Endometrial microvascular endothelial cells (primary cell): Measurements from ENCODE around the gene MVD. TPM values are rescaled to one million over a fixed set of nuclear protein-coding genes. Genes with fewer than 3 reads are reported as not detected.

Experiments used
- in situ Hi-C: cut with HindIII; loops from 2 replicates; pipeline ENCODE4 v1.10.0; 2017; ENCODE audit warnings: low sequenced_read_pairs, low pct_unique_long_range_greater_than_20kb; ENCODE audit errors: inconsistent ontology term
- total RNA-seq: library from RNA; depleted of rRNA; stranded (reverse); fragments of >200 nt; gene quantifications from one replicate; pipeline ENCODE4 v1.2.3, GENCODE V29; 2015; ENCODE audit errors: inconsistent ontology term

Gene MVD
- total RNA-seq, 1 donor from 2014 or later = 28.0 TPM

DNA sequence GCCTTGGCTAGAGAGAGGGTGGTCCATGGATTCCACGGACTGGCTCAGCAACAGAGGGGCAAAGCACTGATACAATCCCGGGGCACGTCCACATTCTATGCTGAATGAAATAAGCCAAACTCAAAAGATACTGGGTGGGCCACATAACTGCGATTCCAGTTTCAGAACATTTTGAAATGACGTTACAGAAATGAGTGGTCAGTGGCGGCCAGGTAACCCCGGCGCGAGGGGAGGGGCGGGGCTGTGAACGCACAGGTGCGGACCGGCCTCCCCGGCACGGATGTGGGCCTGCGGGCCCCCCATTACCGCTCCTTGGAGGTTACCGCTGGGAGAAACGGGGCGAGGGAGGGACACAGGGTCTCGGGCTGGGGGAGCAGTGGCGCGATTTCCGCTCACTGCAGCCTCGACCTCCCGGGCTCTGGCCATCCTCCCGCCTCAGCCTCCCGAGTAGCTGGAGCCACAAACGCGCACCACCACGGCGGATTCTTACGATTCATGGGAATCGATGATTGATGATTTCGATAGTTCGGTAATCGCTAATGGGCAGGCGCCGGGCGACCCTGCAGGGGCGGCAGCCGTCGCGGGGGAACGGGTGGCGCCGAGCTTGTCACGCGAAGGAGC lies 559 bp downstream of the MVD start:
- in situ Hi-C loops = no loop called here

GRCh38 chr16:88661468-88661867 lies 1.4 kb downstream of the MVD start:
- in situ Hi-C loops = no loop called here

GRCh38 chr16:88659160-88659559 lies 3.7 kb downstream of the MVD start:
- in situ Hi-C loops = no loop called here

DNA sequence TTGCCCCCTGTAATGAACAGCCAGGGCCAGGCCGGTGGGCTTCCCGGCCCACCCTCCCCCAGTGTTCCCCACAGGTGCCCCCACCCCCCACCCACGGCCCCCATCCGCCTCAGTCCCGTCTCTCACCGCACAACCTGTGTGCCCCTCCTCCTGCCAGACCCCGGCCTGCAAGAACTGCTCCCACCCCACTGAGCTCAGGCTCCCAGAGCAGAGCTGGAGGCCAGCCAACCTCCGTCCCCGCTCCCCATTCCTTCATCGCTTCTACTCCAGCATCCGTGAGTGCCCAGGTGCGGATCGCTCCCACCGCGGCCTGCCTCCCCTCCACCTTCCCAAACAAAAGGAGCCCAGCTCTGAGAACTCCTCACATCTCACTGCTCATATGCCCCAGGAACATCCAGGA lies 4.2 kb downstream of the MVD start:
- in situ Hi-C loops = no loop called here

DNA sequence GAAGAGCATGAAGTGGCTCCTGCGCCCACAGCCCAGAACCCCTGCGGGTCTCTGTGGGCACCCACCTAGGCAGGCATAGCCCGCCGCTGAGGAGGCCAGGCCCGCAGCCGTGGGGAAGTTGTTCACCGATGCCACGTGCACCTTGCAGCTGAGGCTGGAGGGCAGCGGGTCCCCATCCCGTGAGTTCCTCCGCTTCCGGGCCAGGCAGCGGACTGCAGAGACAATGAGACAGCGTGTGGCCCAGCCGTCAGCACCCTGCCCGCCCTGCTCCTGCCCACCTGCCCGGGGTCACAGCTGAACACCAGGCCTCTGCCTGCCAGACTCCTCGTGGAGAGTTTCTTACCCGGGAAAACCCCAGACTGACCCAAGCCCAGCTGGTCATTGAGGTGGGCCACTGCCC lies 5.5 kb downstream of the MVD start:
- in situ Hi-C loops = no loop called here

GRCh38 chr16:88656291-88656980 lies 6.5 kb downstream of the MVD start:
- in situ Hi-C loops = no loop called here

GRCh38 chr16:88655733-88656281 lies 7.1 kb downstream of the MVD start:
- in situ Hi-C loops = no loop called here

DNA sequence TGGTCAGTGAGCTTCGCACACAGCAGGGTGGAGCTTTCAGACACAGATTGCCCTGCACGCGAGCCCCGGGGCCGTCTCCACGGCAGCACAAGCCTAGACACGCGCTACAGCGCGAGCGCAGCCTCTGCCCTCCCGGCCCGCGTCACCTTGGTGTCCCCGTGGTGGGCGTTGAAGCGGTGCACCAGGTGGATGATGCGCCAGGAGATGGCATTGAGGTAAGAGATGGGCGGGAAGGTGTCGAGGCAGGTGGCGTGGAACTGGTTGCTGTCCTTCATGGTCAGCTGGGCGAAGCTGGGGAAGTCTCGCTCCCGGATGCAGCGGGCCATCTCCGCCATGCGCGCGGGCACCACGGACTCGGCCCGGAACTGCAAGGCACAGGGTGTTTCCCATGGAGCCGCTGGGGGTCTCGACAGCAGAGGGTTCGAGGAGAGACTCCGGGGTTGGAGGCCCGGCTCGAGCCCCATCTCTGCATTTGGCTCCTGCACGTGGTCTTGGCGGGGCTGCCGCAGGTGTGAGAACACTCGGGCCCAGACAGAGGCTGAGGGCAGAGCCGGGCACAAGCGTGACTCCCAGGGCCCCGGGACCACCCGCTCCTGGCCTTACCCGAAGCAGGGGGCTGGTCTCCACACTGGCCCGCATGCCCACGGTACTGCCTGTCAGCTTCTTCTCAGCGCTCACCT lies 7.7 kb downstream of the MVD start:
- in situ Hi-C loops = no loop called here

GRCh38 chr16:88654363-88655052 lies 8.4 kb downstream of the MVD start:
- in situ Hi-C loops = no loop called here

GRCh38 chr16:88653596-88654362 lies 9.1 kb downstream of the MVD start:
- in situ Hi-C loops = no loop called here

GRCh38 chr16:88653101-88653500 lies 9.8 kb downstream of the MVD start:
- in situ Hi-C loops = no loop called here

GRCh38 chr16:88652762-88653063 lies 10.2 kb downstream of the MVD start:
- in situ Hi-C loops = no loop called here

GRCh38 chr16:88651989-88652761 lies 10.7 kb downstream of the MVD start:
- in situ Hi-C loops = no loop called here

DNA sequence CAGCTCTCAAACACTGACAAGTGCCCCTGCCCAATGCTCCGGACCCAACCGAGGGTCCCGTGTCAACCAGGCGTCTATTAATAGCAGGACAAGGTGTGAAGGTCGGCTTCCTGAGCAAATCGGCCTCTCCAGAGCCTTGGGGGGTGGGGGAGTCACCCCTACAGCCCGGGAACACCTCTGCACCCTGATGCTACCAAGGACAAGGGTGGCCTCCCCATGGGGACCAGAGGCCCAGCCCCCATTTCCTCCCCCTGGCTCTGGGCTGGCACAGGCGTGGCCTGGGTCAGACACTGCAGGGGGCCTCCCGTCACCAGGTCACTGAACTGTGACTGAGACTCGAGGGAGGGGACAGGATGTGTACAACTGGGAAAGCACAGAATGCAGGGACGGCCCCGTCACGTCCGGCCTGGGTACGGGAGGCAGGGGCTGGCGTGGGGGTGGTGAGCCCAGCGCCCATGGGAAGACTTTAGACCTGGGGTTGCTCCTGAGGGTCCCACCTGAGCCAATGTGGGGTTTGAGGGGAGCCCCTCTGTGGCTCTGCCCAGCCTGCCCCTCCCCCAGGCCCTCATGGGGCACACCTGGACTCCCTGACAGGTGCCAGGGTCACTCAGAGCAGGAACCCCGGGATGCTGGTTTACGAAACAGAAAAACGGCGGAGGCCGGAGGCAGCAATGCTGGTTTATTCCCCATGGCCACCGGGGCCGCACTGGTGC lies 11.5 kb downstream of the MVD start:
- in situ Hi-C loops = no loop called here

DNA sequence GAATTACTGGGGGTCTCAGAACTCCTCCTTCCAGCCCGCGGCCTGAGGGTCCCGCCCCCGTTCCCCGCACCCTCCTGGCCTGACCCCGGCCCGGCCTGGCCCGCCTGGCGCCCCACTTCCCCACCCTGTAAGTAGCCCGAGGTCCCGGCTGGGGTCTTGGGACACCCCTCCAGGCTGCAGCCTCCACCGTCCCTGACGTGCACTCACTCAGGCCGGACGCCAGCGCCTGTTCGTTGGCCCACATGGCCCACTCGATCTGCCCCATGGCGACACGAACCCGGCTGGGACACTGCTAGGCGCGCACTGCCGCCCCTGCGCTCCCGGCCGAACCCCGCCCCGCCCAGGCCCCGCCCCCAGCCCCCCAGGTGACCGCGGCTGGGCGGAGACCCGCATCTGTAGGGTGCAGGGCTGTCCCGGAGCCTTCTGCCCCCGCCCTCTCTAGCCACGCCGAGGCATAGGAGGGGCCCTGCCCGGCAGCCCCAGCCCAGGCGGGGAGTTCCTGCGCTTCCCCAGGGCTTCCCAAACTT lies 12.1 kb downstream of the MVD start, which contains the start of gene CYBA:
CYBA (minus strand) TSS at position 305 of the 527 bp plus-strand sequence; CDS start at position 265, 40 bp downstream.
- in situ Hi-C loops = no loop called here

GRCh38 chr16:88649924-88650748 lies 12.8 kb downstream of the MVD start:
- in situ Hi-C loops = no loop called here
